ENCODE results near the gene AVPR1A. TPM values are rescaled to one million over a fixed set of nuclear protein-coding genes. Genes with fewer than 3 reads are reported as not detected.
A peak's percentile ranks its signal among the peaks of the same experiment; 100 is the strongest.

AVPR1A gene
- total RNA-seq, 3 donors from 2014 or later = 0.32 to 1.1 (median 0.63) TPM

DNA sequence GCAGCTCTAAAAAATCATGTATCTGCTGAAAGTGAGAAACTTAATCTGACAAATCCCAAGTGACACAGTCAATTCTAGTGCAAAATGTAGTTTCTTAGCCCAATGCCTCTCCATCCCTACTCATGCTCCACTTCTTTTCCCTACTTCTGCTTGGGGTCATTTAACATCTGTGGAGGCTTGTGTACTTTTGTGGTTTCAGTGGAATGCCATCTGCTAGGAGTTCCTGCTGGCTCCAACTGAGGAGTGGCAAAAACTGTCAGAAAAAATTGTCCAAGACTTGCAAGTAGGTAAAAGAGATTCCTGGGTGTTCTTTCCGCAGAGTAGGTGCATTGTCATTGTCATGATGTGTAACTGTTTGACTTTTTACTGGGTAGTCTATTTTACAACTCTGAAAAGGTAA, 12.5 kb upstream of the AVPR1A start:
- DNase-seq (no peak), ATAC-seq (no peak)
- H3K4me1 ChIP-seq (ENCODE audit: low read depth) = no peaks in the 10 kb centered on the region
- no peak overlapping the region for H3K4me3 ChIP-seq
- intact Hi-C loops (cut with DNase I, micrococcal nuclease) = no loop called here
- TF ChIP-seq, protein P1, sequence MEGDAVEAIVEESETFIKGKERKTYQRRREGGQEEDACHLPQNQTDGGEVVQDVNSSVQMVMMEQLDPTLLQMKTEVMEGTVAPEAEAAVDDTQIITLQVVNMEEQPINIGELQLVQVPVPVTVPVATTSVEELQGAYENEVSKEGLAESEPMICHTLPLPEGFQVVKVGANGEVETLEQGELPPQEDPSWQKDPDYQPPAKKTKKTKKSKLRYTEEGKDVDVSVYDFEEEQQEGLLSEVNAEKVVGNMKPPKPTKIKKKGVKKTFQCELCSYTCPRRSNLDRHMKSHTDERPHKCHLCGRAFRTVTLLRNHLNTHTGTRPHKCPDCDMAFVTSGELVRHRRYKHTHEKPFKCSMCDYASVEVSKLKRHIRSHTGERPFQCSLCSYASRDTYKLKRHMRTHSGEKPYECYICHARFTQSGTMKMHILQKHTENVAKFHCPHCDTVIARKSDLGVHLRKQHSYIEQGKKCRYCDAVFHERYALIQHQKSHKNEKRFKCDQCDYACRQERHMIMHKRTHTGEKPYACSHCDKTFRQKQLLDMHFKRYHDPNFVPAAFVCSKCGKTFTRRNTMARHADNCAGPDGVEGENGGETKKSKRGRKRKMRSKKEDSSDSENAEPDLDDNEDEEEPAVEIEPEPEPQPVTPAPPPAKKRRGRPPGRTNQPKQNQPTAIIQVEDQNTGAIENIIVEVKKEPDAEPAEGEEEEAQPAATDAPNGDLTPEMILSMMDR (IDR thresholded peaks at IDR 0.05) = no peak
- no peaks in the 10 kb centered on the region for H3K9me3 ChIP-seq
- no peaks in the 10 kb centered on the region for H3K36me3 ChIP-seq (ENCODE audit: low read depth)

DNA sequence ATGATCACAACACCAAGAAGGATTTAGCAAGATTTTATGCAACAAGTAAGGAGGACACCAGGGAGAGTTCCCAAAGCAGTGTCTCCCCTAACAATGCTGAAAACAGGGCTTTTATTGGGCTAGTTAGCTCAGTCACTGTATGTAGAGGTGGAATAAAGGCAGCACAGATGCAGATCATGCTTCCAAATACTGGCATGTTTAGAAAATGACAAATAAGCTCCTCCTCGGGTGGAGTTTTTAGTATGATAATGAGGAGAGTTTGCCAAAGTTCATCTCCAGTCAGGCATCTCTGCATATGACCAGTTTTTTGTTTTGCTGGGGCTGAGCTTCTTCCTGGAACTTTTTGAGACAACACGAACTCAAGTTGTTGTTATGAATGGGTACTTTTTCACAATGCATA, 4.4 kb upstream of the AVPR1A start:
- Histone ChIP-seq H3K9me3 (no peaks in the 10 kb centered on the region), H3K4me3 (no peak overlapping the region), H3K4me1 (ENCODE audit: low read depth) (no peaks in the 10 kb centered on the region), H3K36me3 (ENCODE audit: low read depth) (no peaks in the 10 kb centered on the region)
- DNase-seq (no peak), ATAC-seq (no peak)
- intact Hi-C loops (cut with DNase I, micrococcal nuclease) = no loop called here
- TF ChIP-seq, protein P1 (IDR thresholded peaks at IDR 0.05) = no peak

DNA sequence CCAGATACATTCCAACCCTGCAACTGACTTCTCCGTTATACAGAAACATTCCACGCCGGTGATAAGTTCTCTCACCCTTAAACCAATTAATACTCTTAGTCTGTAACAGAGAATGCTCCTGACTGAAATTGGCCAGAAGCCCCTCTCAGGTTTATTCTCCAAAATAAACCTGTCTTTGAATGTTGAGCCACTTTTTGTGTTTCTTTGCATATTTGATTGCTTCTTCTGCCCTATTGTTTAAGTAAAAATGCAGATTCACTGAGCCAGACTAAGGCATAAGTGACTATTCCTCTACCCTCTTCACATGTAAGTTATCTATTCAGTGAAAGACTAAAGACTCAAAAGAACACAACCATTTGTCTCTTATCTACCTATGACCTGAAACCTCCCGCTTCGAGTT, 3.6 kb upstream of the AVPR1A start:
- intact Hi-C loops (cut with DNase I, micrococcal nuclease) = no loop called here
- TF ChIP-seq, protein P1 (IDR thresholded peaks at IDR 0.05) = no peak
- Histone ChIP-seq H3K9me3 (no peaks in the 10 kb centered on the region), H3K4me1 (ENCODE audit: low read depth) (no peaks in the 10 kb centered on the region), H3K36me3 (ENCODE audit: low read depth) (no peaks in the 10 kb centered on the region), H3K4me3 (no peak overlapping the region)
- DNase-seq (no peak), ATAC-seq (no peak)

DNA sequence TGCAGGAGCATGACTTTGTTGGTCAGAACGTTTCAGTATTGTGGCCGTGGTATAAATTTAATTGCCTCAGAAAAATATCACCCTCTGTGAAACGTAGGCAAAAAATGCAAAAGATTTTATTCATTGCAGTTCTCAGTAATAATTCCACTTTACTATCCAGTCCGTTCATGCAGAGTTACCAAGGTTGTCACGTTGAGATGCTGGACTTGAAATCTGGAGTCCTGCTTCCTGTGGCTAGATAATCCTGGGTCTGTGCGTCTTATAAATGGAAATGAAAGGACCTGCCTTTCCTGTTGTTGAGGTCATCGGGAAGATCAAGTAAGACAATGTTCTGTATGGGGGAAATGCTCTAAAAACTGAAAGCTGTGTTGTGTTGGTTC, 1.3 kb upstream of the AVPR1A start:
- intact Hi-C loops (cut with DNase I, micrococcal nuclease) = no loop called here
- Histone ChIP-seq H3K9me3 (no peaks in the 10 kb centered on the region), H3K4me1 (ENCODE audit: low read depth) (no peaks in the 10 kb centered on the region), H3K36me3 (ENCODE audit: low read depth) (no peaks in the 10 kb centered on the region), H3K4me3 (no peak overlapping the region)
- ATAC-seq (no peak), DNase-seq (no peak)
- TF ChIP-seq, protein P1 (IDR thresholded peaks at IDR 0.05) = no peak

DNA sequence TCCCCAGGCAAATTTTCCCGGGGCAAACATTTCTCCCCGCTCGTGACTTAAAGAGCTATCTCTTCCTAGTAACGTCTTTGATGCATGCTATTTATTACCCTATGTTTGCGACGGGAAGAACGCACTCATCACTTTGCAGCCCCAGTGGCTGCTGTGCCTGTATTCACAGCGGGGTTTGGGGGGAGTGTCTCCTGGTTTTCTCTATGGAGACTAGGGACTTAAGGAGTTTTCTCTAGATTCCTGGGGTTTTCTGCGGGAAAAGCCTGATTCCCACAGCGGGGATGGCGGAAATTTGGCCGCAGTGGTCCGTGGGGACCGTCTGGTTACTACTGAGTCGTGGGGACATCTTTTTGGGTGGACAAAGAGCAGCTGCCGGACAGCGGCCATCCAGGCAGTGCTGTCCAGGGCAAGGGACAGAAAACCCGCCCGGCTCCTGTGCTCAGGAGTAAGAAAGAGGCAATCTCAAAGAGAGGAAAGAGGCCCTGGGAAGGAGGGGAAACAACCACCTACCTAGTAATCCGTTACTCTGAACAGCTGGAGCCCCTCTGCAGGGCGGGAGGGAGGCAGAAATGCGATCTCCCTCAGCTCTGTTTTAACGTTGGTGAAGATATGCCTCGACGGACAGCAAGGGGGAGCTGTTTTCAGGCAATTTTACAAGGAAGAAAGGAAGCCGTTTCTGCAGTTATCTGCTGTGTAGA, 771 bp upstream of the AVPR1A start:
- H3K4me1 ChIP-seq (ENCODE audit: low read depth) = no peaks in the 10 kb centered on the region
- H3K4me3 ChIP-seq = no peak overlapping the region
- intact Hi-C loops (cut with DNase I, micrococcal nuclease) = no loop called here
- DNase-seq = peak in 2 of 3 donors; percentile 28
- peak; percentile 61 for ATAC-seq
- TF ChIP-seq, protein P1 (IDR thresholded peaks at IDR 0.05) = peak; percentile 58
- no peaks in the 10 kb centered on the region for H3K9me3 ChIP-seq
- no peaks in the 10 kb centered on the region for H3K36me3 ChIP-seq (ENCODE audit: low read depth)
